ENCODE measurements around the gene PRUNE2. TPM values are rescaled to one million over a fixed set of nuclear protein-coding genes. Genes with fewer than 3 reads are reported as not detected.

Gene PRUNE2
- total RNA-seq, 3 donors from 2014 or later, result 4.6 to 14.7 (median 12.0) TPM

DNA sequence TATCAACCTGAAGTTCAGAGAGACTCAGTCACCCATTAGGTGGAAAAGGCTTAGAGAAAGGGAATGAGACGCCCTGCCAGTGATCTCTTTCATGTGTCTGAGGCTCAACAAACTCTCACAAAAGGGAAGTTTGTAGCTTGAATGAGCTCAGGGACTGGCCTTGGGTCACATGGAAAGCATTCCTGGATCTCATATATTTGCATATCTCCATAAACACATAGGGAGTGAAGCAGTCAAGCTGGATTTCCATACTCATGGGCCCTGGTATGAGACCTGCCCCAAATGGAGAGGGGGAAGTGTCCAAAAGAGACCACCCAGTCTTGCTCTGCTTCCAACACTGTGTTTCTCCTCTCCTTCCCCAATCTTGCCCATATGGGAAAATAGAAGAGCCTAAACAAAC, 26.4 kb upstream of the PRUNE2 start:
- no peaks in the 10 kb centered on the region for H3K27me3 ChIP-seq
- no peak overlapping the region for H3K27ac ChIP-seq
- no peak overlapping the region for H3K4me3 ChIP-seq
- H3K4me1 ChIP-seq, result no peaks in the 10 kb centered on the region
- H3K36me3 ChIP-seq, result no peaks in the 10 kb centered on the region
- H3K9me3 ChIP-seq, result no peaks in the 10 kb centered on the region
- intact Hi-C loops (cut with DNase I; ENCODE audit: low total_unique reads), result no loop called here
- no peak for DNase-seq (ENCODE audit: low spot score in 2 of 2)
- TF ChIP-seq POLR2A (IDR thresholded peaks at IDR 0.05) (no peak), POLR2AphosphoS5 (IDR thresholded peaks at IDR 0.05) (no peak)
- TF ChIP-seq, protein P1, sequence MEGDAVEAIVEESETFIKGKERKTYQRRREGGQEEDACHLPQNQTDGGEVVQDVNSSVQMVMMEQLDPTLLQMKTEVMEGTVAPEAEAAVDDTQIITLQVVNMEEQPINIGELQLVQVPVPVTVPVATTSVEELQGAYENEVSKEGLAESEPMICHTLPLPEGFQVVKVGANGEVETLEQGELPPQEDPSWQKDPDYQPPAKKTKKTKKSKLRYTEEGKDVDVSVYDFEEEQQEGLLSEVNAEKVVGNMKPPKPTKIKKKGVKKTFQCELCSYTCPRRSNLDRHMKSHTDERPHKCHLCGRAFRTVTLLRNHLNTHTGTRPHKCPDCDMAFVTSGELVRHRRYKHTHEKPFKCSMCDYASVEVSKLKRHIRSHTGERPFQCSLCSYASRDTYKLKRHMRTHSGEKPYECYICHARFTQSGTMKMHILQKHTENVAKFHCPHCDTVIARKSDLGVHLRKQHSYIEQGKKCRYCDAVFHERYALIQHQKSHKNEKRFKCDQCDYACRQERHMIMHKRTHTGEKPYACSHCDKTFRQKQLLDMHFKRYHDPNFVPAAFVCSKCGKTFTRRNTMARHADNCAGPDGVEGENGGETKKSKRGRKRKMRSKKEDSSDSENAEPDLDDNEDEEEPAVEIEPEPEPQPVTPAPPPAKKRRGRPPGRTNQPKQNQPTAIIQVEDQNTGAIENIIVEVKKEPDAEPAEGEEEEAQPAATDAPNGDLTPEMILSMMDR (IDR thresholded peaks at IDR 0.05), result no peak

DNA sequence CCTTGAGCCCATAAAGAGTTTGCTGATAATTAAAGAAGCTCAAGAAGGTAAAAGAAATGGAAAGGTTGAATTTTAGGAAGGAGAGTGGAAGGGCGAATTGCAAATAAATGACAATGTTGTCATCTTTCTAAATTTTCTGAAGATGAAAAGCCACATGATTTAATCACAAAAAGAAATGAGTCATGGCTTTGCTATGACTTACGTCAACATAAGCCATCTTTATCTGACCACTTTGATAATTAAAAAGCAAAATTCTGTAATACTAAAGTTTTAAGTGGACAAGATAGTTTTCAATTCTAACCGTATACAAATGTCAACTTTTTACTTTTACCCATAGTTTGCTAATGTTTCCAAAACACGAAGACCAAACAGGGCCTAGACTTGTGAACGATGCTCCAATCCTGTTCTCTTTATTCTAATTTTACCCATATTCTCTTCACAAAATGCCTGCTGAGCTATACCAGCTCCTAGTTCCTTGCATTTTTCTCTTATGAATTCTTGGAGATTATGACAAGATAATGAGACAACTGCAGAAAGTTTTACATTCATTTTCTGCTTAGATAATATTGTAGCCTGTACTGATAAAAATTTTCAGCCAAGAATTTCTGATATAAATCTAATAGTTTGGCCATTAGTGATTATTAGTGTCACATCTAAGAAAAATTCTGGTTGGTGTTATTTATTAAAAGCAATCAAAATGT, 21.8 kb upstream of the PRUNE2 start:
- Histone ChIP-seq H3K27ac (no peak overlapping the region), H3K4me3 (no peak overlapping the region), H3K27me3 (no peaks in the 10 kb centered on the region), H3K9me3 (peaks cover 0 to 13% of the 10 kb centered on the region in 2 donors), H3K4me1 (no peaks in the 10 kb centered on the region), H3K36me3 (no peaks in the 10 kb centered on the region)
- intact Hi-C loops (cut with DNase I; ENCODE audit: low total_unique reads), result no loop called here
- TF ChIP-seq POLR2AphosphoS5 (IDR thresholded peaks at IDR 0.05) (no peak), POLR2A (IDR thresholded peaks at IDR 0.05) (no peak)
- TF ChIP-seq, protein P1 (IDR thresholded peaks at IDR 0.05), result no peak
- no peak for DNase-seq (ENCODE audit: low spot score in 2 of 2)

DNA sequence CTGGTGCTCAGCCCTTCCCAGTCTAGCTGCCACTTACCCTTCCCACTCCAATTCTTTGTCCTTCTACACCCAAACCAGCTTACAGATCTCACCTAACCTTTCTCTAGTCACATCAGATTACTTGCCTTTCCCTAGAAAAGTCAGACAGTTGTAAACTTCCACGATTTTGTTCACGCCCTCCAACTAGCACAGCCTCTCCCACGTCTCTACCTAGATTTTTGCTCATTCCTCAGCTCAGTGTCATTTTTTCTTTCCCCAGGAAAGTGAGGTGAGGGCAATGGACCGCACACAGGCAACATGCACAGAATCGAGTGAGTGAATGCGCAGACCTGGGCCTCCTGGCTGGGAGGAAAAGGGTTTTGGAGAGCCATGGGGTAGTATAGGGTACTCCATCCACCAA, 20.9 kb upstream of the PRUNE2 start:
- no peak for TF ChIP-seq POLR2A (IDR thresholded peaks at IDR 0.05)
- TF ChIP-seq POLR2AphosphoS5 (IDR thresholded peaks at IDR 0.05), result no peak
- TF ChIP-seq, protein P1 (IDR thresholded peaks at IDR 0.05), result no peak
- intact Hi-C loops (cut with DNase I; ENCODE audit: low total_unique reads), result no loop called here
- Histone ChIP-seq H3K4me1 (no peaks in the 10 kb centered on the region), H3K9me3 (peaks cover 0 to 13% of the 10 kb centered on the region in 2 donors), H3K27ac (no peak overlapping the region), H3K36me3 (no peaks in the 10 kb centered on the region), H3K27me3 (no peaks in the 10 kb centered on the region), H3K4me3 (no peak overlapping the region)
- DNase-seq (ENCODE audit: low spot score in 2 of 2), result no peak

DNA sequence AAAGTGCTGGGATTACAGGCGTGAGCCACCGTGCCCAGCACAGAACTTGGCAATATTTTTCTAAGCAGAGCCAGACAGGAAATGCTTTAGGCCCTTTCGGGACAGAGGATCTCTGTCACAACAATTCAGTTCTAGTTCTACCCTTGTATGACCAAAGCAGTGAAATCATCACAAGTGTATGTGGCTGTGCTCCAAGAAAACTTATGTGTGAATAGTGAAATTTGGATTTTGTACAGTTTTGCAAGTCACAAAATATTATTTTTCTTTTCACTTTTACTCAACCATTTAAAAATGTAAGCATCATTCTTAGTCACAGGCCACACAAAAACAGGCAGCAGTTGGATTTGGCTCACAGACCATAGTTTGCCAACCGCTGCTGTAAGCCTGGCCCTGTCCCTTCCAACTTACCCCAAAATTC, 20.4 kb upstream of the PRUNE2 start:
- Histone ChIP-seq H3K9me3 (peaks cover 0 to 13% of the 10 kb centered on the region in 2 donors), H3K4me1 (no peaks in the 10 kb centered on the region), H3K36me3 (no peaks in the 10 kb centered on the region), H3K27me3 (no peaks in the 10 kb centered on the region), H3K27ac (no peak overlapping the region), H3K4me3 (no peak overlapping the region)
- no peak for DNase-seq (ENCODE audit: low spot score in 2 of 2)
- TF ChIP-seq POLR2A (IDR thresholded peaks at IDR 0.05) (no peak), POLR2AphosphoS5 (IDR thresholded peaks at IDR 0.05) (no peak)
- TF ChIP-seq, protein P1 (IDR thresholded peaks at IDR 0.05), result no peak
- intact Hi-C loops (cut with DNase I; ENCODE audit: low total_unique reads), result no loop called here

DNA sequence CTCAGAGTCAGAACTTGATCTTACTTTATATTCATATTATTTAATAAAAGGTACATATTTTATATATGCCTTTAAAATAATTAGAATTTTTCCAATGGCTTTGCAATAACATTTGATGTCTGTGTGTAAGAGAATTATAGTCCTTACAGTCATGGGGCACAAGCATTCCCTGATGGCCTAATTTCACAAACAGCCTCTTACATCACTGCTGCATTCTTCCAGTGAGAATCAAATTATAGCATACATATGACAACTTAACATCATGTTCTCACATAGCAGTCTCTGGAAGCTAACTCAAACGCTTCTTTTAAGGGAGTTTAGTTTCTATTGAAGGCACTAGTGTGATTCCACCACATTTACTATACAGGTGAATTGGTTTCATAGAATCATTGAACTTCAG, 15.3 kb upstream of the PRUNE2 start:
- intact Hi-C loops (cut with DNase I; ENCODE audit: low total_unique reads), result no loop called here
- Histone ChIP-seq H3K27me3 (no peaks in the 10 kb centered on the region), H3K9me3 (peaks cover 0 to 13% of the 10 kb centered on the region in 2 donors), H3K4me1 (no peaks in the 10 kb centered on the region), H3K4me3 (no peak overlapping the region), H3K27ac (no peak overlapping the region), H3K36me3 (no peaks in the 10 kb centered on the region)
- no peak for TF ChIP-seq POLR2A (IDR thresholded peaks at IDR 0.05)
- TF ChIP-seq, protein P1 (IDR thresholded peaks at IDR 0.05), result no peak
- TF ChIP-seq POLR2AphosphoS5 (IDR thresholded peaks at IDR 0.05), result no peak
- no peak for DNase-seq (ENCODE audit: low spot score in 2 of 2)

All from breast epithelium (tissue), 4 donors.